ENCODE measurements around the gene KIAA0319L. TPM values are rescaled to one million over a fixed set of nuclear protein-coding genes. Genes with fewer than 3 reads are reported as not detected.
"Not testable (repeated sequence)": the region's sequence is repeated elsewhere in the genome, so short reads cannot be mapped to it uniquely, and the experiment has no call there.

KIAA0319L gene
- total and polyA plus RNA-seq, 11 donors = 21.0 to 108 (median 76.6) TPM

- no peaks in the 10 kb centered on the region for H3K9me3 ChIP-seq
- H3K27ac ChIP-seq = no peak overlapping the region
- H3K27me3 ChIP-seq = no peaks in the 10 kb centered on the region
- ATAC-seq = no peak
- no peak for DNase-seq
- no peak for TF ChIP-seq CTCF (IDR thresholded peaks at IDR 0.05)
- no peak for TF ChIP-seq POLR2A (IDR thresholded peaks at IDR 0.05)
- 72 to 78% (median 73%) methylated on average over 16 to 21 of the region's 21 CpGs for WGBS, 4 donors
- no peak overlapping the region for H3K4me3 ChIP-seq
- intact Hi-C loops (cut with DNase I) = no loop called here
- H3K36me3 ChIP-seq = peaks cover 0 to 9% (median 0%) of the 10 kb centered on the region in 9 donors
- H3K4me1 ChIP-seq = no peaks in the 10 kb centered on the region
Observed at GRCh38 chr1:35588197-35588910, 31.2 kb upstream of the KIAA0319L start.

GRCh38 chr1:35587736-35588135 lies 30.5 kb upstream of the KIAA0319L start:
- DNase-seq = no peak
- no peak overlapping the region for H3K4me3 ChIP-seq

GRCh38 chr1:35586808-35587207 lies 29.6 kb upstream of the KIAA0319L start:
- 83 to 92% (median 89%) methylated on average over 7 of the region's 7 CpGs for WGBS, 4 donors
- DNase-seq (no peak), ATAC-seq (no peak)
- Histone ChIP-seq H3K4me1 (no peaks in the 10 kb centered on the region), H3K9me3 (no peaks in the 10 kb centered on the region), H3K4me3 (no peak overlapping the region), H3K27me3 (no peaks in the 10 kb centered on the region), H3K36me3 (peaks cover 0 to 9% (median 0%) of the 10 kb centered on the region in 9 donors), H3K27ac (no peak overlapping the region)
- TF ChIP-seq CTCF (IDR thresholded peaks at IDR 0.05) = no peak
- no peak for TF ChIP-seq POLR2A (IDR thresholded peaks at IDR 0.05)
- intact Hi-C loops (cut with DNase I) = no loop called here

More at GRCh38 chr1:35587736-35588135, 30.5 kb upstream of the KIAA0319L start:
- H3K27ac ChIP-seq = no peak overlapping the region
- H3K4me1 ChIP-seq = no peaks in the 10 kb centered on the region
- H3K36me3 ChIP-seq = peaks cover 0 to 9% (median 0%) of the 10 kb centered on the region in 9 donors
- TF ChIP-seq POLR2A (IDR thresholded peaks at IDR 0.05) (no peak), CTCF (IDR thresholded peaks at IDR 0.05) (no peak)
- no peaks in the 10 kb centered on the region for H3K9me3 ChIP-seq
- no peak for ATAC-seq
- intact Hi-C loops (cut with DNase I) = no loop called here
- no peaks in the 10 kb centered on the region for H3K27me3 ChIP-seq
- WGBS, 4 donors = 76 to 87% (median 83%) methylated on average over 6 of the region's 6 CpGs

- H3K36me3 ChIP-seq; H3K27me3 ChIP-seq; ATAC-seq; H3K9me3 ChIP-seq; H3K4me3 ChIP-seq; H3K4me1 ChIP-seq; H3K27ac ChIP-seq; DNase-seq; intact Hi-C loops (cut with DNase I): not testable (repeated sequence)
- WGBS, 4 donors = 94 to 100% (median 96%) methylated on average over 1 of the region's 1 CpG
Observed at GRCh38 chr1:35585805-35586204, 28.6 kb upstream of the KIAA0319L start.

GRCh38 chr1:35585281-35585680 lies 28.1 kb upstream of the KIAA0319L start:
- DNase-seq (no peak), ATAC-seq (no peak)
- no peaks in the 10 kb centered on the region for H3K9me3 ChIP-seq
- no peaks in the 10 kb centered on the region for H3K36me3 ChIP-seq
- no peaks in the 10 kb centered on the region for H3K27me3 ChIP-seq
- WGBS, 4 donors = 83 to 91% (median 87%) methylated on average over 3 of the region's 3 CpGs
- intact Hi-C loops (cut with DNase I) = no loop called here
- no peak overlapping the region for H3K4me3 ChIP-seq
- no peak overlapping the region for H3K27ac ChIP-seq
- no peaks in the 10 kb centered on the region for H3K4me1 ChIP-seq
- TF ChIP-seq CTCF (IDR thresholded peaks at IDR 0.05) (no peak), POLR2A (IDR thresholded peaks at IDR 0.05) (no peak)

GRCh38 chr1:35581621-35582020 lies 24.4 kb upstream of the KIAA0319L start:
- DNase-seq, ATAC-seq, H3K27ac ChIP-seq, H3K4me3 ChIP-seq, H3K9me3 ChIP-seq, H3K36me3 ChIP-seq: not testable (repeated sequence)
- intact Hi-C loops (cut with DNase I) = loop anchor here in 1 of 10 donors (5.0 kb wide), 1 partner anchor 131 kb away; no protein-coding TSS in a partner anchor
- 94 to 95% (median 94%) methylated on average over 9 of the region's 9 CpGs for WGBS, 4 donors
- H3K27me3 ChIP-seq = peaks cover 8 to 25% (median 12%) of the 10 kb centered on the region in 9 donors
- peaks cover 0 to 18% (median 9%) of the 10 kb centered on the region in 12 donors for H3K4me1 ChIP-seq
